Erythroblast (primary cell): ENCODE measurements around the gene CAMK2G.

ENCODE experiments used
- DNase-seq, 2 experiments: peaks; one replicate each; lab custom pipeline; 2025; lab: John Stamatoyannopoulos, UW
- GATA1 ChIP-seq: IDR thresholded peaks from 2 replicates; pipeline ENCODE4 v1.6.1; 2011; ENCODE audit warnings: low read depth, mild to moderate bottlenecking, control low read depth, low read length, moderate library complexity
- POLR2A ChIP-seq: IDR thresholded peaks from 2 replicates; pipeline ENCODE4 v1.6.1; 2011; ENCODE audit warnings: mild to moderate bottlenecking, low read length

Gene CAMK2G

GRCh38 chr10:73879296-73880173, 5.2 kb upstream of the CAMK2G start:
- DNase-seq = peak; percentile 92 to 96
- TF ChIP-seq POLR2A (no peak), GATA1 (no peak)

- DNase-seq = no peak
- TF ChIP-seq GATA1 (no peak), POLR2A (no peak)
Measured at GRCh38 chr10:73878365-73878764, 4.0 kb upstream of the CAMK2G start.

GRCh38 chr10:73877533-73878160, 3.3 kb upstream of the CAMK2G start:
- no peak for DNase-seq
- TF ChIP-seq GATA1 (no peak), POLR2A (no peak)

GRCh38 chr10:73876971-73877370, 2.6 kb upstream of the CAMK2G start:
- DNase-seq = no peak
- TF ChIP-seq POLR2A (no peak), GATA1 (no peak)

- TF ChIP-seq GATA1 (no peak), POLR2A (no peak)
- peak in 1 of 2 experiments; percentile 18 for DNase-seq
Measured at GRCh38 chr10:73876566-73876965, 2.2 kb upstream of the CAMK2G start.

- no peak for TF ChIP-seq POLR2A
- TF ChIP-seq GATA1 = no peak
- no peak for DNase-seq
Measured at GRCh38 chr10:73876157-73876556, 1.8 kb upstream of the CAMK2G start.

GRCh38 chr10:73875139-73875475, 752 bp upstream of the CAMK2G start:
- no peak for DNase-seq
- TF ChIP-seq POLR2A (no peak), GATA1 (no peak)

- TF ChIP-seq GATA1 (no peak), POLR2A (no peak)
- DNase-seq = peak; percentile 38 to 51
Measured at GRCh38 chr10:73873838-73874215, 528 bp downstream of the CAMK2G start.

- DNase-seq = no peak
- TF ChIP-seq GATA1 (no peak), POLR2A (no peak)
Measured at GRCh38 chr10:73873142-73873837, 1.1 kb downstream of the CAMK2G start.

- no peak for TF ChIP-seq POLR2A
- no peak for TF ChIP-seq GATA1
- no peak for DNase-seq
Measured at GRCh38 chr10:73872190-73872710, 2.1 kb downstream of the CAMK2G start.

- no peak for DNase-seq
- TF ChIP-seq GATA1 (no peak), POLR2A (no peak)
Measured at GRCh38 chr10:73871295-73872189, 2.8 kb downstream of the CAMK2G start.

- TF ChIP-seq GATA1 = no peak
- TF ChIP-seq POLR2A = no peak
- DNase-seq = no peak
Measured at GRCh38 chr10:73868655-73869195, 5.6 kb downstream of the CAMK2G start.
